ENCODE results near the gene PAGE2.
A peak's percentile ranks its signal among the peaks of the same experiment; 100 is the strongest.
"Not testable (repeated sequence)": the region's sequence is repeated elsewhere in the genome, so short reads cannot be mapped to it uniquely, and the experiment has no call there.

PAGE2 gene

GRCh38 chrX:55119271-55119670, 30.5 kb downstream of the PAGE2 start:
- no peak for DNase-seq
- in situ Hi-C loops (cut with HindIII; ENCODE audit: low pct_ligation_motif_present, low pct_unique_long_range_greater_than_20kb, low sequenced_read_pairs) = no loop called here

- no peak for DNase-seq
- in situ Hi-C loops (cut with HindIII; ENCODE audit: low pct_ligation_motif_present, low pct_unique_long_range_greater_than_20kb, low sequenced_read_pairs) = no loop called here
Measured at GRCh38 chrX:55119712-55120111, 30.9 kb downstream of the PAGE2 start.

DNA sequence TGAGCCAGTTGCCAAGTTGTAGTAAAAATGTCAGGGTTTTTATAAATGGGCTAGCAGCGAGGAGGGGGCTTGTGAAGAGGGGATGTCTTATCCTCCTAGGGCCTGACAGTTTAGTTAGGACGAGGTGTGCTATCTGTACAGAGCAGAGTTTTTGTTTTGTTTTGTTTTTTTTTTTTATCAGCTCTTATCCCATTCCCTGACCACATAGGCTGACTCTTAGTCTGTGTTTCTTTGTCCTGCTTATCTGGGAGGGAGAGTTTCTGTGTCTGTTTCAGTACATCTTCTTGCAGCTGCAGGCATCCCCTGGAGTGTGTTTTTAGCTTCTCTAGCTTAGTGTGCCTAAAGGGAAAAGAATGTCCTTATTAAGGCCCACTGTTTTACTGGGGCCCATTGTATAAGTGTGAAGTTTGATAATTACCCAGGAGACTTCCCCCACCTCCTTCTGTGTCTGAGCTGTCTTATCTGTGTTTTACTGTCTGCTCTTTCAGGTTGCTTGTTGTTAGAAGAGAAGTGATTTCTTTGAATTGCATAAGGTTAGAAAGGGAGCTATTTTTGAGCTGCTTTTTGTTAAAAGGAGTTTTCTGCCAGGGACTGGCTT, 32.0 kb downstream of the PAGE2 start:
- in situ Hi-C loops (cut with HindIII; ENCODE audit: low pct_ligation_motif_present, low pct_unique_long_range_greater_than_20kb, low sequenced_read_pairs) = no loop called here

DNA sequence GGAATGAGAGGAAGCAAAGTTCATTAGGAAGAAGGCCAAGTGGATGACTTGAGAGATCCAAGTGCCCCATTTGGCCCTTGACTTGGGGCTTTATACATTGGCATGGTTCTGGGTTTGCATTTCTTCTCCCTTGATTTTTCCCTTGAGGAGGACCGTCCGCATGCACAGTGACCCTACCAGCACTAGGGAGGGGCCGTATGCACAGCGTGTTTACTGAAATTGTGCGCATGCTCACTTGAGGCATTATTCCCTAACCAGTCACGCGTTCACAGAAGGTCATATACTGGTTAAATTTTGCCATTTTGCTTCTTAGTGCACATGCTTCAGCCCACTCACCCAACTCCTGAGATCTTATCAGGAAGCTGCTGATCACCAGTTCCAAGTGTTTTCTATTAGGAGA, 35.1 kb downstream of the PAGE2 start:
- no peak for DNase-seq

More for the DNA sequence above, 32.0 kb downstream of the PAGE2 start:
- DNase-seq = no peak

GRCh38 chrX:55127692-55128091, 38.9 kb downstream of the PAGE2 start:
- DNase-seq = no peak
- in situ Hi-C loops (cut with HindIII; ENCODE audit: low pct_ligation_motif_present, low pct_unique_long_range_greater_than_20kb, low sequenced_read_pairs) = no loop called here

More for the DNA sequence above, 35.1 kb downstream of the PAGE2 start:
- in situ Hi-C loops (cut with HindIII; ENCODE audit: low pct_ligation_motif_present, low pct_unique_long_range_greater_than_20kb, low sequenced_read_pairs) = no loop called here

- in situ Hi-C loops (cut with HindIII; ENCODE audit: low pct_ligation_motif_present, low pct_unique_long_range_greater_than_20kb, low sequenced_read_pairs) = no loop called here
- DNase-seq = no peak
Measured at GRCh38 chrX:55129361-55129760, 40.5 kb downstream of the PAGE2 start.

DNA sequence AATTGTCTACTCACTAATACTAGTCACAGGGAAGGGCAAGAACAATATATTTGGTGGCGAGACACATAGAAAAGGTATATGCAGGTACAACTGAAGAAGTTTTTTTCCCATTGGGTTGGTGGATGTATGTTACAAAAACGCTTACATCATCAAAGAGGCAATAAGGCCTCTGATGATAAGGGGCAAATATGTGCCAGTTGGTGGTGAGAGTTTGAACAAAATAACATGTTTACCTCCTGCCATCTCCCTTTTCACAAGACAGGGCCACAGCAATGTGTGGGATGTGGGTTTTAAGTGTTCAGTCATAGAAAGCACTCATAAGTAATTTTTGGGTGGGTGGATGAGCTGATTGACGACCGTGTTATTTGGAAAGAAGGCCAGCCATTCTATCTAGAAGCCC, 41.7 kb downstream of the PAGE2 start:
- in situ Hi-C loops (cut with HindIII; ENCODE audit: low pct_ligation_motif_present, low pct_unique_long_range_greater_than_20kb, low sequenced_read_pairs) = no loop called here
- no peak for DNase-seq

- no peak for DNase-seq
- in situ Hi-C loops (cut with HindIII; ENCODE audit: low pct_ligation_motif_present, low pct_unique_long_range_greater_than_20kb, low sequenced_read_pairs) = no loop called here
Measured at GRCh38 chrX:55132416-55132815, 43.6 kb downstream of the PAGE2 start.

GRCh38 chrX:55135171-55135570, 46.4 kb downstream of the PAGE2 start:
- peak; percentile 37 for DNase-seq
- in situ Hi-C loops (cut with HindIII; ENCODE audit: low pct_ligation_motif_present, low pct_unique_long_range_greater_than_20kb, low sequenced_read_pairs) = no loop called here

DNA sequence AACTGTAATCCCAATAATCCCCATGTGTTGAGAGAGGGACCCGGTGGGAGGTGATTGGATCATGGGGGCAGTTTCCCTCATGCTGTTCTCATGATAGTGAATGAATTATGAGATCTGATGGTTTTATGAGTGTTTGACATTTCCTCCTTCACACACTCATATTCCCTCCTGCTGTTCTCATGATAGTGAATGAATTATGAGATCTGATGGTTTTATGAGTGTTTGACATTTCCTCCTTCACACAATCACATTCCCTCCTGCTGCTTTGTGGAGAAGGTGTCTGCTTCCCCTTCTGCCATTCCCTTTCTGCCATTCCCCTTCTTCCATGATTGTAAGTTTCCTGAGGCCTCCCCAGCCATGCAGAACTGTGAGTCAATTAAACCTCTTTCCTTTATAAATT, 52.0 kb downstream of the PAGE2 start:
- DNase-seq; in situ Hi-C loops (cut with HindIII; ENCODE audit: low pct_ligation_motif_present, low pct_unique_long_range_greater_than_20kb, low sequenced_read_pairs): not testable (repeated sequence)
